A549 treated with DMSO at 1 μM for 4 hours (cell line): ENCODE results near the gene SPDYE2B. TPM values are rescaled to one million over a fixed set of nuclear protein-coding genes. Genes with fewer than 3 reads are reported as not detected.

ENCODE experiments used
- total RNA-seq: library from RNA; stranded (reverse); fragments of 200-300 nt; extraction: Qiagen RNA extraction; gene quantifications from 5 replicates; pipeline ENCODE4 v1.2.3, GENCODE V29; 2022; ENCODE audit warnings: low read depth

The SPDYE2B gene
- total RNA-seq = 0.05 TPM in 1 of 5 replicates, not detected in the others

GRCh38 chr7:102649924-102650323, at the start of gene SPDYE2B:
Gene SPDYE2B (plus strand): TSS chr7:102650319. CDS start chr7:102652349, 2,030 bp downstream.

GRCh38 chr7:102616507-102617125, 33.5 kb upstream of the SPDYE2B start, which contains the start of gene RASA4:
Gene RASA4 (minus strand): TSS chr7:102616756. CDS start chr7:102616689, 67 bp downstream.

GRCh38 chr7:102642691-102643090, 7.4 kb upstream of the SPDYE2B start, which contains the start of gene UPK3BL1:
Gene UPK3BL1 (minus strand): TSS chr7:102642791. CDS start chr7:102642741, 50 bp downstream.

GRCh38 chr7:102671166-102671955, 21.2 kb downstream of the SPDYE2B start, which contains the start of gene POLR2J2:
Gene POLR2J2 (minus strand): TSS chr7:102671663. CDS start chr7:102671601, 62 bp downstream.

Other genes starting within 250 kb of the SPDYE2B start
- 32.8 to 42.5 TPM (median 36.7 TPM) in 5 replicates for gene ORAI2, start 216.7 kb upstream of the SPDYE2B start, total RNA-seq
- gene ALKBH4, start 185.5 kb upstream of the SPDYE2B start, total RNA-seq = 11.1 to 12.7 TPM (median 12.3 TPM) in 5 replicates
- 21.3 to 35.3 TPM (median 30.8 TPM) in 5 replicates for gene LRWD1, start 185.3 kb upstream of the SPDYE2B start, total RNA-seq
- gene POLR2J, start 171.4 kb upstream of the SPDYE2B start, total RNA-seq = 97.2 to 129 TPM (median 106 TPM) in 5 replicates
- gene RASA4B, start 132.5 kb upstream of the SPDYE2B start, total RNA-seq = 1.4 to 1.9 TPM (median 1.7 TPM) in 5 replicates
- gene UPK3BL2, start 106.6 kb upstream of the SPDYE2B start, total RNA-seq = 1.1 to 3.8 TPM (median 3.1 TPM) in 5 replicates
- gene SPDYE2, start 99.1 kb upstream of the SPDYE2B start, total RNA-seq = 0.05 TPM in 1 of 5 replicates, not detected in the others
- 17.0 to 40.9 TPM (median 31.8 TPM) in 5 replicates for gene POLR2J3, start 77.7 kb upstream of the SPDYE2B start, total RNA-seq
- gene RASA4, start 33.6 kb upstream of the SPDYE2B start, total RNA-seq = 2.2 to 2.9 TPM (median 2.6 TPM) in 5 replicates
- 10.2 to 17.4 TPM (median 14.0 TPM) in 5 replicates for gene UPK3BL1, start 7.5 kb upstream of the SPDYE2B start, total RNA-seq
- 0.25 to 0.69 TPM (median 0.43 TPM) in 5 replicates for gene POLR2J2, start 21.3 kb downstream of the SPDYE2B start, total RNA-seq
- 4.9 to 8.3 TPM (median 7.2 TPM) in 5 replicates for gene FAM185A, start 98.7 kb downstream of the SPDYE2B start, total RNA-seq